ENCODE data around the gene RFX4. TPM values are rescaled to one million over a fixed set of nuclear protein-coding genes. Genes with fewer than 3 reads are reported as not detected.
A peak's percentile ranks its signal among the peaks of the same experiment; 100 is the strongest.

Gene RFX4
- total RNA-seq, 1 donor from 2014 or later, result 2.9 TPM

- FAIRE-seq (no peak), DNase-seq (ENCODE audit: low spot score in 2 of 2) (no peak)
Measured at GRCh38 chr12:106753526-106753925, 170.7 kb downstream of the RFX4 start.

- FAIRE-seq (no peak), DNase-seq (ENCODE audit: low spot score in 2 of 2) (no peak)
Measured at GRCh38 chr12:106754331-106754730, 171.5 kb downstream of the RFX4 start.

- no peak for DNase-seq (ENCODE audit: low spot score in 2 of 2)
- FAIRE-seq, result no peak
Measured at GRCh38 chr12:106757623-106758348, 175.0 kb downstream of the RFX4 start.

- DNase-seq (ENCODE audit: low spot score in 2 of 2) (no peak), FAIRE-seq (no peak)
Measured at GRCh38 chr12:106758349-106759110, 175.7 kb downstream of the RFX4 start.

DNA sequence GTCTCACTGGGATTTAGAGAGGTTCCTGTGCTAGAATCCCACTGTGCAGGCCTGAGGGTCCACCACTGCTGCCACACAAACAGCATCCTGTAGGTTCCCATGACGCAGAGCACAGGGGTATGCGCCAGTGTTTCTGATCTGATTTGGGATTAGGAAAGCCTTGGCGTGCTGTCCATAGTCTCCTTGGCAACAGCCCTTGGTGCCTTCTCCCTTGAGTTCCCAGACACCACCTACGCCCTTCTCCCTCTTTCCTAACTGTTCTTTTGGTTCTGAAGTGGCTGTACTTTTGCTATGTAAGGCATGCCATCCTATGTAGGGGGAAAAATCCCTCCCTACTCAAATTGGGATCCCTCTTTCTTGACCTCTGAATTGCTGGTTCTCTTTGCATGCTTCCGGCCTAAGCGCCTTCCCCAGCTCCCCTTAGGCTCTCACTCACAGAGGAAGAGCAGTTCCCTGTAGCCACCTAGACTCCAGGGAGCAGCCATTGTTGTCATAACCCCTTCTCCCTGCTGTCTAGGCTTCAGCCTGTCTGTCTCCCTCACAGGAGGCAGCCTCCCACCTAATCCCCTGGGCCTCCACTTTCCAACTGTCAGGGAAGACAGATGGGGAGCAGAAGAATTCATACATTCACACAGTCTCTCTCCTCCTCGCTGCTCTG lies 176.9 kb downstream of the RFX4 start:
- no peak for DNase-seq (ENCODE audit: low spot score in 2 of 2)
- FAIRE-seq, result no peak

GRCh38 chr12:106760184-106760531 lies 177.4 kb downstream of the RFX4 start:
- DNase-seq (ENCODE audit: low spot score in 2 of 2) (no peak), FAIRE-seq (no peak)

GRCh38 chr12:106764220-106764619 lies 181.4 kb downstream of the RFX4 start:
- DNase-seq (ENCODE audit: low spot score in 2 of 2), result no peak
- no peak for FAIRE-seq

DNA sequence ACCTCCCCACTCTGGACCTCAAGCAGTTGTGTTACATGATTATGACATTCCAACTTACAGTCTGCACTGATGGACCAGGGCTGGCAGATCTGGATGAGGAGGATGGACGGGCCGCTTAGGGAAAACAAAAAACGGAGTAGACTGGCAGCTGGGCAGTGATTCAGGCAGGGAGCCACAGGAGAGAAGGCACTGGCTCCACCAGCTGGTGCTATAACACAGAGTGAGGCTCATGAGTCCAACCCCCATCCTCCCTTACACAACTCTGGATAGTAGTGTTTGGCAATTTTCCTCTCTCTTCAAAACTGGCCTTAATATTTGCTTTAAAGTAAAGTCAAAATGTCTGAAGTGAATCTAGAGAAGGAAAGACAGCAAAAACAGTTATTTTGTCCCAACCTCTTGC lies 181.9 kb downstream of the RFX4 start:
- no peak for FAIRE-seq
- no peak for DNase-seq (ENCODE audit: low spot score in 2 of 2)

GRCh38 chr12:106766393-106766826 lies 183.6 kb downstream of the RFX4 start:
- no peak for DNase-seq (ENCODE audit: low spot score in 2 of 2)
- FAIRE-seq, result no peak

GRCh38 chr12:106767206-106767605 lies 184.4 kb downstream of the RFX4 start:
- DNase-seq (ENCODE audit: low spot score in 2 of 2), result no peak
- FAIRE-seq, result no peak

DNA sequence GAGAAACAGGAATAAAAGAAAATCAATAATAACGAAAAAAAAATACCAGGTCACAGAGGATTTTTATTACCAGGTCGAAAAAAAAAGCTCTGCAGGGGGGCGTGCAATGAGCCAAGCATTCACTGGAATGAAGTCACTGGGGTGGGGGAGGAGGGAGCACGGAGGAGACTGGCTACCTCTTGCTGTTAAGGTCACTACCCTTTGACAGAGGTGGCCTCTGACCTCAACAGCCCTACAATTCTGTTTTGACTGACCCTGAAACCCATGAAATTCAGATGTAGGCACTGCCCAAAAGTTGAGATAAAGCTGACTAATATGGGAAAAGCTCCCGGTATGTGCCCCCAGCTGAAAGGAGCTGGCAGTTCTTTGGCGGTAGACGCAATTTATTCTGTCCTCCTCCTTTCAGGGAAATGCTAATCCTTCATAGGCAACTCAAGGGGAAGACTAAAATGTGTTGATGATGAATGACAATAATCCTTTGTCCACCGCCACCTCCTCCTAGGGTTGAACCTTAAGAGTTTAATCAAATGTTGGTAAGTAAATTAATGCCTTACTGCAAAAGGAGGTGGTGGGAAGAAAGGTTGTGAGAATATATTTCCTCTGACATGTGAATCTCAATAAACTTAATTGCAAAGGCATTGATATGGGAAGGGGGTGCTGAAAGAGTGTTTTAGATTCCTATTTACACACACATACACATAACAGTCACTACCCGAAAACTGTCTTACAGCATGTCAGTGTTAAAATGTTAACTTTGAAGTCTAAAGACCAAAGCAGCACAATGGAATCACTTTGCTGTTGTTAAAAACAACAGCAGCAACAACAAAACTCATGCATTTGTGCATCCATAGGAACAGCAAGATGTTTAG lies 185.4 kb downstream of the RFX4 start:
- DNase-seq (ENCODE audit: low spot score in 2 of 2), result no peak
- FAIRE-seq, result no peak

- FAIRE-seq, result no peak
- no peak for DNase-seq (ENCODE audit: low spot score in 2 of 2)
Measured at GRCh38 chr12:106769078-106769477, 186.3 kb downstream of the RFX4 start.

DNA sequence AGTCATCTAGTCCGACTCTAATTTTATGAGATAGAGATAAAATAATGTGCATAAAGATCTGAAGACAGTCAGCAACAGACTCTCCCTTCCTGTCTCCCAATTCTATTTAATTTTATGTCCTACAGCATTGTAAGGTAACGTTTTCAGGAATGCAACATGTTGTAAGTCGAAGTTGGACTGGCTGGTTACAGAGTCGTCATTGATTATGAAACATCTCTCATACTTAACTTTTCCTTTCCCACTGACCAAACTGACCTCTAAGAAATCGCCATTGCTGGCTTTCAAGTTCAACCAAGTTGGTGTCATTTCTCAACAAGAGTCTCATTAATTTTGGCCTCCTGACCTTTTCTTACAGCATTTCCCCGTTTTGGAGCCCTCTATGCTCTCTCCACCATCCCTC lies 186.7 kb downstream of the RFX4 start:
- DNase-seq (ENCODE audit: low spot score in 2 of 2), result no peak
- FAIRE-seq, result no peak

- FAIRE-seq (no peak), DNase-seq (ENCODE audit: low spot score in 2 of 2) (no peak)
Measured at GRCh38 chr12:106771425-106771824, 188.6 kb downstream of the RFX4 start.

- DNase-seq (ENCODE audit: low spot score in 2 of 2), result no peak
- FAIRE-seq, result no peak
Measured at GRCh38 chr12:106773286-106774004, 190.6 kb downstream of the RFX4 start.

DNA sequence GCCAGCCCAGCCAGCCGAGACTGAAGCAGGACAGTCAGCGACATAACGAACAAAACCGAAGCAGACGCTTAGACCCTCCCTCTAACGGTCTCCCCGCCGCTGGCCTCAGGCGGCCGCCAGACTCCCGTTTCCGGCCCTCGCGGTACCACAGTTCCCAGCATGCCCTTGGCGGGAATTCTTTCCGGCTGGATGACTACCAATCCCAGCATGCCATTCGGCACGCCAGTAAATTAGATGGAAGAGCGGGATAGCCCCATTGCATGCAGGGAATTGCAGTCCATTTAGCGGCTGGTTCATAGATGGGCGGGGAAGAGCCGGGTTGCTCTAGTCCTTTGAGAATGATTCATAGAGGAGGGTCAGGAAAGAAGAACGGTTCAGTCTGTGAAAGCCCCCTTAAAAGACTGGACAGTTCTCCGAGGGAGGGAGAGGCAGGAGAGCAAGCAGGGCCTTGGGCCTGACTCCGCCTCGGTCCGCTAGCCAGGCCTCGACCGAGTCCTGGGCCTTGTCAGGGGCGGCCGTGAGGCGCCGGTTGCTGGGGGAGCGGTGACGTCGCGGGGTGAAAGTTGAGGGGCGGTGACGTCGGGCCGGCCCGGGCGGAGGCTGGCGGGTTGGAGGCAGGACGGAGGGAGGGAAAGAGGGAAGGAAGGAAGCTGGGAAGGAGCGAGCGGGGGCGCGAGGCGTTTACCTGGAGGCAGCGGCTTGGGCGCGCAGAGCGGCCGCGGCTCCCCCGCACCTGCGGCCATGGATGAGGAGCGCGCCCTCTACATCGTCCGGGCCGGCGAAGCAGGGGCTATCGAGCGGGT lies 191.4 kb downstream of the RFX4 start, which contains the start of gene RIC8B:
Gene RIC8B (plus strand): TSS at position 678 of the 803 bp plus-strand sequence. CDS start 64 bp downstream, at position 742.
- DNase-seq (ENCODE audit: low spot score in 2 of 2), result peak; percentile 89 to 93
- FAIRE-seq, result no peak

- no peak for FAIRE-seq
- DNase-seq (ENCODE audit: low spot score in 2 of 2), result peak in 1 of 2 donors; percentile 32
Measured at GRCh38 chr12:106774808-106775524, 192.2 kb downstream of the RFX4 start.

- DNase-seq (ENCODE audit: low spot score in 2 of 2) (no peak), FAIRE-seq (no peak)
Measured at GRCh38 chr12:106776897-106777296, 194.1 kb downstream of the RFX4 start.

Data from frontal cortex (tissue), 4 donors.